Nephron (organoid): ENCODE data around the gene PTPRU.

Source experiments
- H3K27ac Mint-ChIP-seq, 3 experiments: 2 replicates each; pipeline ENCODE4 v1.8.0; 2020; ENCODE audit warnings: mixed read lengths in 3 of 3, mild to moderate bottlenecking in 2 of 3, moderate library complexity in 1 of 3
- H3K27me3 Mint-ChIP-seq: 2 replicates; pipeline ENCODE4 v1.8.0; 2021; ENCODE audit warnings: low read depth, mild to moderate bottlenecking, moderate library complexity, mixed read lengths
- H3K36me3 Mint-ChIP-seq: 2 replicates; pipeline ENCODE4 v1.8.0; 2020; ENCODE audit warnings: low read depth, mixed read lengths
- H3K4me1 Mint-ChIP-seq: 2 replicates; pipeline ENCODE4 v1.8.0; 2020; ENCODE audit warnings: mixed read lengths
- H3K4me3 Mint-ChIP-seq, 3 experiments: 2 replicates each; pipeline ENCODE4 v1.8.0; 2020; ENCODE audit warnings: mild to moderate bottlenecking in 3 of 3, mixed read lengths in 3 of 3, moderate library complexity in 2 of 3
- H3K9me3 Mint-ChIP-seq: 2 replicates; pipeline ENCODE4 v1.8.0; 2020; ENCODE audit warnings: mixed read lengths
- TF ChIP-seq, protein P1 (sequence below), 3 experiments: fragments of 200-600 bp; sonication (generic); IDR thresholded peaks; one replicate each; pipeline ENCODE4 v1.5.0; 2021; ENCODE audit warnings: antibody characterized with exemption in 3 of 3; ENCODE audit not compliant: unreplicated experiment in 3 of 3

PTPRU gene

DNA sequence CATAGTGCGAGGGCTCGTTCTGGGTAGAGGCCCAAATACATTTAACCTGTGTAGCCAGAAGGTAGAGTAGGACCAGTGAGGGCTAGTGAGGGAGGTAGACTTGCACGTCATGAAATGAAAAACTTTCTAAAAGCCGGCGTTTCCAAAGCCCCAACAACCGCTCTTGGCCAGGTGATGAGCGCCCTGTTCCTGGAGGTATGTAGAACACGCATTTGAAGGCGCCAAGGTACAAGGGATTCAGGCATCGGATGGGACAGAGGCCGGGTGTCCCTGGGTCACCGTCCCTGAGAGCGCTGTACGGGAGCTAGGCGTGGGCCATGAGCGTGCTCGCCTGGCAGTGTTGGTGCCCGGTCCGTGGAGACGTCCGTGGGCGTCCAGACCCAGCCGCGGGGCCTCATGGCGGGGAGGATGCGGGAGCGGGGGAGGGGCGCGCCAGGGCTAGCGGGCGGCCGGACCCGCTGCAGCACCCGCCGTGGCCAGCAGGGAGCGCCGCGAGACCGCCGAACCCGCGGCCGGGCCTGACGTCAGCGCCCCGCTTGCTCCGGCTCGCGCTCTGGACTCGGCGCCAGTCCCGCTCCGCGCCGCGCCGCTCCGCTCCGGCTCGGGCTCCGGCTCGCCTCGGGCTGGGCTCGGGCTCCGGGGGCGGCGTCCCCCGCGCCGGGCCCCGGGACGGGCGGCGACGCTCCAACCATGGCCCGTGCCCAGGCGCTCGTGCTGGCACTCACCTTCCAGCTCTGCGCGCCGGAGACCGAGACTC is at the start of gene PTPRU:
Gene PTPRU (plus strand): TSS at position 568 of the 757 bp plus-strand sequence. CDS start 123 bp downstream, at position 691.
- TF ChIP-seq, protein P1, sequence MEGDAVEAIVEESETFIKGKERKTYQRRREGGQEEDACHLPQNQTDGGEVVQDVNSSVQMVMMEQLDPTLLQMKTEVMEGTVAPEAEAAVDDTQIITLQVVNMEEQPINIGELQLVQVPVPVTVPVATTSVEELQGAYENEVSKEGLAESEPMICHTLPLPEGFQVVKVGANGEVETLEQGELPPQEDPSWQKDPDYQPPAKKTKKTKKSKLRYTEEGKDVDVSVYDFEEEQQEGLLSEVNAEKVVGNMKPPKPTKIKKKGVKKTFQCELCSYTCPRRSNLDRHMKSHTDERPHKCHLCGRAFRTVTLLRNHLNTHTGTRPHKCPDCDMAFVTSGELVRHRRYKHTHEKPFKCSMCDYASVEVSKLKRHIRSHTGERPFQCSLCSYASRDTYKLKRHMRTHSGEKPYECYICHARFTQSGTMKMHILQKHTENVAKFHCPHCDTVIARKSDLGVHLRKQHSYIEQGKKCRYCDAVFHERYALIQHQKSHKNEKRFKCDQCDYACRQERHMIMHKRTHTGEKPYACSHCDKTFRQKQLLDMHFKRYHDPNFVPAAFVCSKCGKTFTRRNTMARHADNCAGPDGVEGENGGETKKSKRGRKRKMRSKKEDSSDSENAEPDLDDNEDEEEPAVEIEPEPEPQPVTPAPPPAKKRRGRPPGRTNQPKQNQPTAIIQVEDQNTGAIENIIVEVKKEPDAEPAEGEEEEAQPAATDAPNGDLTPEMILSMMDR (IDR thresholded peaks at IDR 0.05; ENCODE audit: unreplicated experiment in 3 of 3): peak; percentile 71 to 83 (median 77)
- Mint-ChIP-seq H3K4me3 (peak within 1 kb of the TSS; percentile 86 to 95 (median 92)), H3K27me3 (peaks cover 37% of the 10 kb centered on the region), H3K27ac (peak within 1 kb of the TSS; percentile 54 to 81 (median 75)), H3K36me3 (no peaks in the 10 kb centered on the region), H3K4me1 (peaks cover 40% of the 10 kb centered on the region), H3K9me3 (no peaks in the 10 kb centered on the region)

DNA sequence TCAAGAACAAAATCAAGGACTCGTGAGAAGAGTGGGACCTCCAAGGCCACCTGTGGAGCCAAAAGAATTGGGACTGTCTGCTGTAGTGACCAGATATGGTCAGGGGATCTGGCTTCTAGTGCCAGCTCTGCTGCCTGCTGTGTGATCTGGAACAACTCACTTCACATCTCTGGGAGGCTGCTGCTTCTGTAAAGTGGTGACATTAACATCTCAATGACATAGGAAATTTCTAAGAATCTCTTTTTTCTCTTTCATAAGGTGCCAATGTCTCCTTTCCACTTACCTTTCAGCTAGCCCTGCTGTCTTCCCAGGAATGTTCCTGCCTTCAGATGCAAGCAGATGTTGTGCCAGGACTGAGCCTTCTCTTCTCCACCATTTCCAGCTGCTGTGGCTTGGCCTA is 49.6 kb upstream of the PTPRU start:
- peak overlapping the region in 2 of 3 experiments; percentile 39 to 90 for H3K27ac Mint-ChIP-seq
- H3K9me3 Mint-ChIP-seq: no peaks in the 10 kb centered on the region
- H3K4me3 Mint-ChIP-seq: no peak overlapping the region
- TF ChIP-seq, protein P1 (IDR thresholded peaks at IDR 0.05; ENCODE audit: unreplicated experiment in 3 of 3): no peak
- H3K36me3 Mint-ChIP-seq: peaks cover 13% of the 10 kb centered on the region
- H3K27me3 Mint-ChIP-seq: no peaks in the 10 kb centered on the region
- H3K4me1 Mint-ChIP-seq: peaks cover 4% of the 10 kb centered on the region

DNA sequence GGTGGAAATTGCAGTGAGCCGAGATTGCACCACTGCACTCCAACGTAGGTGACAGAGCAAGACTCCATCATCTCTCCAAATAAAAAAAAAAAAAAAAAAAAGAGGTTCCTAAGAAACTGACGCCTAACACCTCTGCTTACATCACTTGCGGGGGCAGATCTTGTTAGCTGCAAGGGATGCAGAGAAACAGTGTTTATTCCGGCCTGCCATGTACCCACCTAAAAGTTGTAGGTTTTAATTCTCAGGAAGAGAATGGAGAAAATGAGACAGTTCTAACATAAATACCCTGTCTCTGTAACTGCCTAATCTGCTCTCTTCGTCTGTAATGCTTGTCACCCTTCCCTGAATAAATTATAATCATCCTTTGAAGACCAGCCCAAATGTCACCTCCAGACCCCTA is 45.6 kb upstream of the PTPRU start:
- H3K36me3 Mint-ChIP-seq: peaks cover 37% of the 10 kb centered on the region
- no peaks in the 10 kb centered on the region for H3K27me3 Mint-ChIP-seq
- H3K4me1 Mint-ChIP-seq: no peaks in the 10 kb centered on the region
- TF ChIP-seq, protein P1 (IDR thresholded peaks at IDR 0.05; ENCODE audit: unreplicated experiment in 3 of 3): no peak
- no peak overlapping the region for H3K4me3 Mint-ChIP-seq
- H3K9me3 Mint-ChIP-seq: no peaks in the 10 kb centered on the region
- no peak overlapping the region for H3K27ac Mint-ChIP-seq

DNA sequence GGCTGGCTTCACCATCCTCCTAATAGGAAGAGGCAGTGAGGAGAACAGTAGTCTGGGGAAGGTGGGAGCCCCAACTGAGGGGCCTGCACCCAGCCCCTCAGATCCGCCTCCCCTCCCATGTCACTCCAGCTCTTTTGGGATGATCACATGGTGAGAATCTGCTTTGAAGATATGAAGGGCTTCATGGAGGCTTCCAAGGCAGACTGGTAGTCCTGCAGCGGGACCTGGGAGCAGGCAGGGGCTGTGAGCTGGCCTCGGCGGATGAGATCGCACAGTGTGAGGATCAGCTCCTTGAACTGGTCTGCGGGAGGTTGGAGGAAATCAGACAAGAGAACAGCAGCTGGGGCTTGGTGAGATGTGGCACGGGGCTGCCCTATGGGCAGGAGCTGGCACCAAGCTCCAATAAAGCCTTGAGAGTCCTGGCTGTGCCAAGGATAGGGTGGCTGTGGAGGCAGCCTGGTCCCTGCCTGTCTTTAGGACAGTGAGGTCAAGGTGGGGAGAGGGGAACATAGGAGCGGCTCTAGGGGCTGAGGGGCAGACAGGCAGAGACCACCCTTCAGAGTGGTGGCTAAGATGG is 42.4 kb upstream of the PTPRU start:
- no peaks in the 10 kb centered on the region for H3K27me3 Mint-ChIP-seq
- peaks cover 44% of the 10 kb centered on the region for H3K36me3 Mint-ChIP-seq
- H3K27ac Mint-ChIP-seq: no peak overlapping the region
- no peak overlapping the region for H3K4me3 Mint-ChIP-seq
- TF ChIP-seq, protein P1 (IDR thresholded peaks at IDR 0.05; ENCODE audit: unreplicated experiment in 3 of 3): no peak
- H3K4me1 Mint-ChIP-seq: no peaks in the 10 kb centered on the region
- no peaks in the 10 kb centered on the region for H3K9me3 Mint-ChIP-seq

DNA sequence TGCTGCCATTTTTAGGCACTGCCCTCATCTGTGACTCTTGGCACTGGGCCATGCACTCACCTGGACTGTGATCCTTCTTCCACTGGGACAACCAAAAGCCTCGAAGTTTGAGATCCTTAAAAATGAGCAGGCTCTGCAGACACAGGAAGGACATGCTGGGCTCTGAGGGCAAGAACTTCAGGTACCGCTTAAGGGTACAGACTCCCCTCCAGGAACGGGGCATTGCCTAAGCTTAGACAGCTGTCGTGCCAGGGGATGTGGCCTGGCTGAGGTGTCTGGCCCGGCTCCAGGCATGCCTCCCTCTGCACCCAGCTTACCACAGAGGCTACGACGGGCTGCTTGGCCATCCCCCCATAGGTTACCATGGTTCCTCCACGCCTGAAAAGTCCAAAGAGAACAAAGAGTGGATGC is 40.4 kb upstream of the PTPRU start:
- H3K4me1 Mint-ChIP-seq: no peaks in the 10 kb centered on the region
- H3K36me3 Mint-ChIP-seq: peaks cover 46% of the 10 kb centered on the region
- H3K4me3 Mint-ChIP-seq: no peak overlapping the region
- TF ChIP-seq, protein P1 (IDR thresholded peaks at IDR 0.05; ENCODE audit: unreplicated experiment in 3 of 3): no peak
- no peaks in the 10 kb centered on the region for H3K9me3 Mint-ChIP-seq
- H3K27me3 Mint-ChIP-seq: no peaks in the 10 kb centered on the region
- no peak overlapping the region for H3K27ac Mint-ChIP-seq
